ENCODE results near the gene MVB12B. TPM values are rescaled to one million over a fixed set of nuclear protein-coding genes. Genes with fewer than 3 reads are reported as not detected.

The MVB12B gene
- total RNA-seq, 6 experiments from 2014 or later, result 7.2 to 16.2 (median 9.1) TPM

- H3K36me3 ChIP-seq, result no peaks in the 10 kb centered on the region
- H3K4me3 ChIP-seq, result no peak overlapping the region
- TF ChIP-seq CTCF (IDR thresholded peaks at IDR 0.05), result no peak
- no peak for TF ChIP-seq POLR2A (IDR thresholded peaks at IDR 0.05)
- intact Hi-C loops (cut with DNase I), result no loop called here
- WGBS (ENCODE audit: insufficient coverage, low coverage, low lambda C conversion rate, missing lambda C conversion rate), result 93% methylated on average over 5 of the region's 14 CpGs
- DNase-seq (no peak), ATAC-seq (no peak)
- no peaks in the 10 kb centered on the region for H3K9me3 ChIP-seq
- H3K27me3 ChIP-seq, result no peaks in the 10 kb centered on the region
- no peaks in the 10 kb centered on the region for H3K4me1 ChIP-seq
- H3K27ac ChIP-seq, result no peak overlapping the region
Measured at GRCh38 chr9:126448865-126449577, 122.4 kb downstream of the MVB12B start.

- no peak overlapping the region for H3K27ac ChIP-seq
Measured at GRCh38 chr9:126449725-126450667, 123.4 kb downstream of the MVB12B start.

GRCh38 chr9:126450668-126451205 is 124.1 kb downstream of the MVB12B start:
- no peaks in the 10 kb centered on the region for H3K4me1 ChIP-seq
- no peak overlapping the region for H3K4me3 ChIP-seq
- TF ChIP-seq CTCF (IDR thresholded peaks at IDR 0.05), result no peak
- no peak for TF ChIP-seq POLR2A (IDR thresholded peaks at IDR 0.05)
- H3K9me3 ChIP-seq, result no peaks in the 10 kb centered on the region
- H3K27ac ChIP-seq, result no peak overlapping the region
- DNase-seq (no peak), ATAC-seq (no peak)
- 90% methylated on average over 3 of the region's 6 CpGs for WGBS (ENCODE audit: insufficient coverage, low coverage, low lambda C conversion rate, missing lambda C conversion rate)
- H3K27me3 ChIP-seq, result no peaks in the 10 kb centered on the region
- intact Hi-C loops (cut with DNase I), result no loop called here
- H3K36me3 ChIP-seq, result no peaks in the 10 kb centered on the region

More at GRCh38 chr9:126449725-126450667, 123.4 kb downstream of the MVB12B start:
- no peaks in the 10 kb centered on the region for H3K36me3 ChIP-seq
- no peak for ATAC-seq
- no peaks in the 10 kb centered on the region for H3K4me1 ChIP-seq
- intact Hi-C loops (cut with DNase I), result no loop called here
- H3K4me3 ChIP-seq, result no peak overlapping the region
- no peak for DNase-seq
- H3K9me3 ChIP-seq, result no peaks in the 10 kb centered on the region
- WGBS (ENCODE audit: insufficient coverage, low coverage, low lambda C conversion rate, missing lambda C conversion rate), result 95% methylated on average over 3 of the region's 12 CpGs
- no peak for TF ChIP-seq POLR2A (IDR thresholded peaks at IDR 0.05)
- no peak for TF ChIP-seq CTCF (IDR thresholded peaks at IDR 0.05)
- no peaks in the 10 kb centered on the region for H3K27me3 ChIP-seq

- ATAC-seq, result no peak
- H3K9me3 ChIP-seq, result no peaks in the 10 kb centered on the region
- H3K4me3 ChIP-seq, result no peak overlapping the region
- H3K27me3 ChIP-seq, result no peaks in the 10 kb centered on the region
- DNase-seq, result no peak
- H3K27ac ChIP-seq, result no peak overlapping the region
- 100% methylated on average over 2 of the region's 6 CpGs for WGBS (ENCODE audit: insufficient coverage, low coverage, low lambda C conversion rate, missing lambda C conversion rate)
- TF ChIP-seq POLR2A (IDR thresholded peaks at IDR 0.05), result no peak
- no peak for TF ChIP-seq CTCF (IDR thresholded peaks at IDR 0.05)
- no peaks in the 10 kb centered on the region for H3K4me1 ChIP-seq
- intact Hi-C loops (cut with DNase I), result no loop called here
- H3K36me3 ChIP-seq, result no peaks in the 10 kb centered on the region
Measured at GRCh38 chr9:126451316-126451885, 124.8 kb downstream of the MVB12B start.
